Measurements from ENCODE around the gene TSPAN31. TPM values are rescaled to one million over a fixed set of nuclear protein-coding genes. Genes with fewer than 3 reads are reported as not detected.
"Not testable (repeated sequence)": the region's sequence is repeated elsewhere in the genome, so short reads cannot be mapped to it uniquely, and the experiment has no call there.

Gene TSPAN31
- total RNA-seq, 2 experiments from 2014 or later = 19.6 to 23.2 TPM

DNA sequence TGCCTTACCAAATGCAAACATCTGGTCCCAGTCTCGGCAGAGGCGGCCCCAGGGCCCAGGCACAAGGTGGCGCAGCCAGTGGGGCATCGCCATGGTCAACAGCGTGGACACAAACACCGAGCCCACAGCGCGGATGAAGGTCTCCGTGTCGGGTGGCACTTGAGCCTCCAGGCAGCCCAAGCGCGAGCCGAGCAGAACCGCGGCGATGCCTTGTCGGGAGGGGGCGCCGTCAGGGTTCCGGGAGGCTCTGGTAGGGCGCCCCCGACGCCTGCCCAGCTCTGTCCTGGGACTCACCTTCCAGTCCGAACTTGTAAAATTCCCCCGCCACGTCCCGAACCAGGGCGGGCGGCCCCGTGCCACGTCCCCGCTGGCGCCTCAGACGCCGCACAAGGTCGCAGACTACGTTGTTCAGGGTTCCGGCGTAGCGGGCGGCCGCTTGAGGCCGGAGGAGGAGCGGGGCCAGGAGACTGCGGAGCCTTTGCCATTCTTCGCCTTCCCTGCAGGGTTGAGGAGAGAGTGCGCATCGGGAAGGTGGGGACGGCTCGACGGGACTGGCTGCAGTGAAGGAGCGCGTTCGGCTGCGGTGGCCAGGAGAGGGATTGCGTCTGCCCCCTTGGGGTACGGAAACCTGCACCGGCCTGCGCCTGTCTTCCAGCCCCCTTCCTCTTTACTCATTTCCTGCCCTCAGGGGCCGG is 20.3 kb downstream of the TSPAN31 start:
- peaks cover 18% of the 10 kb centered on the region for H3K4me1 Mint-ChIP-seq
- peak overlapping the region; percentile 89 for H3K4me3 Mint-ChIP-seq
- H3K27me3 Mint-ChIP-seq = peaks cover 11% of the 10 kb centered on the region
- peak; percentile 82 for ATAC-seq (ENCODE audit: low read depth)
- H3K9me3 Mint-ChIP-seq = no peaks in the 10 kb centered on the region
- peaks cover 7% of the 10 kb centered on the region for H3K36me3 Mint-ChIP-seq
- POLR2A ChIA-PET = interaction anchor here (0.7 to 4.3 kb wide), 2 partner anchors 9 to 71 kb away, joined by 4 to 20 read pairs; partner anchors contain the start of gene MARCHF9
- H3K27ac Mint-ChIP-seq = peak overlapping the region; percentile 28
- peak; percentile 74 for DNase-seq

DNA sequence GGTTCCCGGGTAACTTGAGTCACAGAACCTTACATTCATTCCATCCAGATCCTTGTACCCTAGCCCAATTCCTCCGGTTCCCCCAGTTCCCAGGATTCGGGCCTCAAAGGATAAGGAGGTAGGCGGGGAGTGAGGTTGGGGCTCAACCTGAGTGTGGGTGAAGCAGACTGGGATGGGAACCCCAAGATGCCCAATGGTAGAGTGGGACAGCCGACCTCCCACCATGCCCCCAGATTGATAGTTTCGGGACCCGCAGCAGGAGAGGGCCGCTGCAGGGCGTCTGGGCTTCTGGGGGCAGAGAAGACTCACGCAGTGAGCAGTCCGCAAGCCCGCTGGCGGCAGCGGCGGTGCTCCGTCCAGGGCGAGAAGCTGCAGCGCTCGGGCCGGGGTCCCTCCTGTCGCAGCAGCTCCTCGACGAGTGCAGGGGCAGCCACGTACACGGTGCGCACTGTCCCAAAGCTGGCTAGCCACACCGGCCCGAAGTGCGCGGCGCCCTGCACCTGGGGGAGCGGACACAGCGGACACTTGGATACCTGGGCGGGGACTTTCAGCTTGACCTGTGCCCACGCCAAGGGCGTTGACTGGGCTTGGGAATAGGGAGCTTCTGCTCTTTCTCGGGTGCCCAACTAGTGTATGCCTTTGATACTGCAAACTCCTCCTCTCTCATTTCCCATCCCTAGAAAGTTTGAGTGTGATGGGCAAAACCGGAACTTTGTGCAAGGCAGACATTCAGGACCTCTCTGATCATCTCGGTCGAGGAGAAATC is 21.0 kb downstream of the TSPAN31 start:
- H3K27ac Mint-ChIP-seq = no peak overlapping the region
- H3K4me1 Mint-ChIP-seq = peaks cover 18% of the 10 kb centered on the region
- H3K27me3 Mint-ChIP-seq = peaks cover 11% of the 10 kb centered on the region
- ATAC-seq (ENCODE audit: low read depth) (peak; percentile 20), DNase-seq (peak; percentile 44)
- H3K36me3 Mint-ChIP-seq = peaks cover 7% of the 10 kb centered on the region
- peak overlapping the region; percentile 89 for H3K4me3 Mint-ChIP-seq
- POLR2A ChIA-PET = interaction anchor here (0.7 to 4.3 kb wide), 3 partner anchors 9 to 70 kb away, joined by 4 to 20 read pairs (median 4); partner anchors contain the start of gene MARCHF9
- H3K9me3 Mint-ChIP-seq = no peaks in the 10 kb centered on the region

DNA sequence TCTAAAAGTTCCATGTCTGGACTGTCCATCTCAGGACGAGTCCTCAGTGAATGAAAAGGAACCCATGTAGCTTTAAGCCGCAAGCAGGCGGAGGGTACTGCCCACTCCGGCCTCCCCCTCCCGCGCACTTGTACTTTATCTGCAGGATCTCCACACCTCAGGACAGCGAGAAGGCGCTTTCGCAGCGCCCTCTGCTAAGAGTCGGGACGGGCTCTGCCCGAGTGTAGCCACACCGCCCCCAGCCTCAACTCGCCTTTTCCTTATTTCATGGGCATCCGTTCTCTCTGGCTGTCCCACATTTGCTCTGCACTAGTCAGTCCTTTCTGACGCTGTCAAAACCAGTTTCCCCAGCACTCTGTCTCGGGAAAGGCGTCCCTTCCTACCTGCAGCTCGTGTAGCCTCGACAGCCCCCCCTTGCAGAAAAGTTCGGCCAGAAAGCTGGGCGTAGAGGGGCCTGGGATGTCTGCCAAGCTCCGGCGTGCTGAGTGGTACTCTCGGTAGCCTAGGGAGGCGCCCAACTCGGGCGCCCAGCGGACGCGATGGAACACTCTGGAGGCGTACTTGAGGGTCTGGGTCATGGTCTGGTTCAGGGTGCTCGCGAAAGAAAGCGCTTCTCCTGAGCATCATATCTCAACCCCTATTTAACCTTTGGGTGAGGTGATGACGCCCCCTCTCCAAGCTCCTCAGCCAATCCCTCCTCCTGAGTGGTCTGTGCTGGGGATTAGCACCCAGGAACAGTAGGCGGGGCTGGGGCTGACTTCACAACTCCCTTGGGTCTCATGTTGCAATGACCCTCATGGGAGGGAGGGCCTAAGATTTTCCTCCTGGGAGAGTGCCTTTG is 21.8 kb downstream of the TSPAN31 start, which contains the start of gene CYP27B1:
Gene CYP27B1, minus strand, starts transcription at position 615 of the 841 bp plus-strand sequence. Its CDS starts 37 bp downstream, at position 578.
- Mint-ChIP-seq H3K27ac (no peak within 1 kb of the TSS), H3K4me3 (peak within 1 kb of the TSS; percentile 89), H3K9me3 (no peaks in the 10 kb centered on the region), H3K4me1 (peaks cover 23% of the 10 kb centered on the region), H3K36me3 (peaks cover 7% of the 10 kb centered on the region), H3K27me3 (peaks cover 11% of the 10 kb centered on the region)
- no peak for DNase-seq
- no peak for ATAC-seq (ENCODE audit: low read depth)
- POLR2A ChIA-PET = interaction anchor here (1.5 to 4.3 kb wide), 4 partner anchors 10 to 25 kb away, joined by 3 to 20 read pairs (median 4); partner anchors contain the start of gene MARCHF9

DNA sequence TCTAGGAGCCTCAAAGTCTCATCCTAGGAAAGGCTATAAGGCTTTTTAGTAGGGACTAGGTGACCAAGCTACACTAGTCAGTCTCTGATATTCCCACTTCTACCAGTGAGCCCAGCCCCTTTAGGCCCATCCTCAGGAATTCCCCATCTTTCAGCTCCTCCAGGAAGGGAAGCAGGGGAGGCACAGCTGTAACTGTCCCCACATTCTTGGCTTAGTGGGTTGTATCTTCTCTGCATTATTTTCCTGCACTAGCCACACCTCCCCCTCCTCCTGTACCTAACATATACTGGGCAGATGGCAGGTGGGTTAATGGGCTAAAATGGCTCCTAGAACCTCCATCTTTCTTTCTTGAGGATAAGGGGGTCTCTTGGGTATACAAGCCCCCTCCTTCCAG is 22.5 kb downstream of the TSPAN31 start:
- Mint-ChIP-seq H3K27me3 (peaks cover 11% of the 10 kb centered on the region), H3K9me3 (no peaks in the 10 kb centered on the region), H3K36me3 (peaks cover 7% of the 10 kb centered on the region), H3K4me1 (peaks cover 26% of the 10 kb centered on the region), H3K27ac (no peak overlapping the region), H3K4me3 (no peak overlapping the region)
- ATAC-seq (ENCODE audit: low read depth) (no peak), DNase-seq (no peak)
- POLR2A ChIA-PET = interaction anchor here (1.5 to 4.3 kb wide), 3 partner anchors 11 to 26 kb away, joined by 3 to 20 read pairs (median 5); partner anchors contain the start of gene MARCHF9

DNA sequence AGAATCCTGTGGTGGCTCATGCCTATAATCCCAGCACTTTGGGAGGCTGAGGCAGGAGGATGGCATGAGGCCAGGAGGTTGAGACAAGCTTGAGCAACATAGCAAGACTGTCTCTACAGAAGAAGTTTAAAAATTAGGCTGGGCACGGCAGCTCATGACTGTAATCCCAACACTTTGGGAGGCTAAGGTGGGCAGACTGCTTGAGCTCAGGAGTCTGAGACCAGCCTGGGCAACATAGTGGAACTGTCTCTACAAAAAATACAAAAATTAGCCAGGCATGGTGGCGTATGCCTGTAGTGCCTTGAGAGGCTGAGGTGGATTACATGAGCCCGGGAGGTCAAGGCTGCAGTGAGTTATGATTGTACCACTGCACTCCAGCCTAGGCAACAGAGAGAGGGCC is 23.0 kb downstream of the TSPAN31 start:
- no peak overlapping the region for H3K27ac Mint-ChIP-seq
- DNase-seq (no peak), ATAC-seq (ENCODE audit: low read depth) (no peak)
- peaks cover 11% of the 10 kb centered on the region for H3K27me3 Mint-ChIP-seq
- no peaks in the 10 kb centered on the region for H3K9me3 Mint-ChIP-seq
- POLR2A ChIA-PET = interaction anchor here (1.5 to 4.3 kb wide), 3 partner anchors 11 to 27 kb away, joined by 3 to 20 read pairs (median 5); partner anchors contain the start of gene MARCHF9
- H3K4me1 Mint-ChIP-seq = peaks cover 27% of the 10 kb centered on the region
- H3K36me3 Mint-ChIP-seq = peaks cover 7% of the 10 kb centered on the region
- no peak overlapping the region for H3K4me3 Mint-ChIP-seq

- DNase-seq (no peak), ATAC-seq (ENCODE audit: low read depth) (no peak)
- Mint-ChIP-seq H3K36me3 (peaks cover 4% of the 10 kb centered on the region), H3K9me3 (no peaks in the 10 kb centered on the region), H3K4me1 (peaks cover 24% of the 10 kb centered on the region), H3K27me3 (peaks cover 10% of the 10 kb centered on the region), H3K4me3 (no peak overlapping the region), H3K27ac (no peak overlapping the region)
- POLR2A ChIA-PET = no interaction called here
Observed at GRCh38 chr12:57769594-57769993, 24.8 kb downstream of the TSPAN31 start.

DNA sequence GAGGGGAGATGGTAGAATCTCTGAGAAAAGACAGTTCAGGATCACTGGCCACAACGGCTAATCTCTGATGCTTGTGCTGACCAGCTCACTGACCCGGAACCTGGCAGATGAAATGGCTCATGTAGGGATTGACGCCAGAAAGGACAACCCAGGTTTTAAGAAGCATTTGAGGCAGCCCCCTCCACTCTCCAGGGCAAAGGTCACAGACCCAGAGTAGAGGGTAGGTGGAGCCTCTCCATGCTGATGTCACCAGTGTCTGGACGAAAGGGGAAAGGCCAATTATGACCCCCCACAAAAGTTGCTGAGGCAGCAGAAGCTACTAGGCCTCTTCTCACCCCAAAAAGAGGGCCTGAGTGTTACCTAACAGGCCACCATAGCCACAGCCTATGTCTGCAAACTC is 25.9 kb downstream of the TSPAN31 start:
- H3K4me3 Mint-ChIP-seq = no peak overlapping the region
- no peaks in the 10 kb centered on the region for H3K9me3 Mint-ChIP-seq
- ATAC-seq (ENCODE audit: low read depth) (no peak), DNase-seq (no peak)
- POLR2A ChIA-PET = no interaction called here
- peaks cover 6% of the 10 kb centered on the region for H3K27me3 Mint-ChIP-seq
- peaks cover 21% of the 10 kb centered on the region for H3K4me1 Mint-ChIP-seq
- no peak overlapping the region for H3K27ac Mint-ChIP-seq
- H3K36me3 Mint-ChIP-seq = peaks cover 6% of the 10 kb centered on the region

- Mint-ChIP-seq H3K36me3 (peaks cover 7% of the 10 kb centered on the region), H3K4me1 (peaks cover 20% of the 10 kb centered on the region), H3K4me3 (peak overlapping the region; percentile 96), H3K27ac (peak overlapping the region; percentile 96), H3K9me3 (no peaks in the 10 kb centered on the region), H3K27me3 (peaks cover 4% of the 10 kb centered on the region)
- DNase-seq (no peak), ATAC-seq (ENCODE audit: low read depth) (peak; percentile 63)
- POLR2A ChIA-PET = interaction anchor here (0.9 to 1.9 kb wide), 4 partner anchors 11 to 75 kb away, joined by 4 to 29 read pairs (median 6); partner anchors contain the start of genes CTDSP2 and TSFM
Observed at GRCh38 chr12:57771236-57771872, 26.5 kb downstream of the TSPAN31 start.

- H3K27ac Mint-ChIP-seq = peak within 1 kb of the TSS; percentile 96
- ATAC-seq (ENCODE audit: low read depth) = peak; percentile 90
- no peaks in the 10 kb centered on the region for H3K9me3 Mint-ChIP-seq
- peak within 1 kb of the TSS; percentile 96 for H3K4me3 Mint-ChIP-seq
- H3K4me1 Mint-ChIP-seq = peaks cover 14% of the 10 kb centered on the region
- H3K27me3 Mint-ChIP-seq = no peaks in the 10 kb centered on the region
- DNase-seq = peak; percentile 87
- H3K36me3 Mint-ChIP-seq = peaks cover 7% of the 10 kb centered on the region
- POLR2A ChIA-PET = interaction anchor here (0.9 to 1.9 kb wide), 6 partner anchors 10 to 74 kb away, joined by 3 to 29 read pairs (median 6); partner anchors contain the start of genes CDK4, CTDSP2 and TSFM
Observed at GRCh38 chr12:57771873-57772428, 27.1 kb downstream of the TSPAN31 start, which contains the start of gene METTL1. METTL1 (minus strand) TSS chr12:57772105; CDS start chr12:57772083, 22 bp downstream.

- H3K27me3 Mint-ChIP-seq = no peaks in the 10 kb centered on the region
- peak within 1 kb of the TSS; percentile 96 for H3K4me3 Mint-ChIP-seq
- H3K36me3 Mint-ChIP-seq = peaks cover 7% of the 10 kb centered on the region
- no peaks in the 10 kb centered on the region for H3K9me3 Mint-ChIP-seq
- peaks cover 14% of the 10 kb centered on the region for H3K4me1 Mint-ChIP-seq
- POLR2A ChIA-PET = interaction anchor here (0.9 to 1.9 kb wide), 6 partner anchors 9 to 73 kb away, joined by 3 to 29 read pairs (median 6); partner anchors contain the start of genes CDK4, CTDSP2 and TSFM
- DNase-seq (peak; percentile 60), ATAC-seq (ENCODE audit: low read depth) (peak; percentile 38)
- H3K27ac Mint-ChIP-seq = peak within 1 kb of the TSS; percentile 96
Observed at GRCh38 chr12:57772429-57773322, 27.8 kb downstream of the TSPAN31 start, which contains the start of gene EEF1AKMT3. EEF1AKMT3 (plus strand) TSS chr12:57772614; CDS start chr12:57772725, 111 bp downstream.

DNA sequence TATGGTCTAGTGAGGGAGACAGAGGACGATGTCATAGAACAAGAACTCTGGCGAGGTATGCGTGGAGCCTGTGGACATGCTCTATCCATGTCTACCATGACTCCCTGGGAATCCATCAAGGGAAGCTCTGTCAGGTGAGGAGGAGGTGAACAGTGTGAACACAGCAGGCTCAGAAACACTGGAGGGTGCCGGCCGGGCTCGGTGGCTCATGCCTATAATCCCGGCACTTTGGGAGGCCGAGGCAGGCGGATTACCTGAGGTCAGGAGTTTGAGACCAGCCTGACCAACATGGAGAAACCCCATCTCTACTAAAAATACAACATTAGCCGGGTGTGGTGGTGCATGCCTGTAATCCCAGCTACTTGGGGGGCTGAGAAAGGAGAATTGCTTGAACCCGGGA is 29.8 kb downstream of the TSPAN31 start:
- POLR2A ChIA-PET = interaction anchor here (0.7 to 1.1 kb wide), 3 partner anchors 8 to 64 kb away, joined by 3 to 6 read pairs (median 3); partner anchors contain the start of gene TSFM

More for the DNA sequence above, 29.8 kb downstream of the TSPAN31 start:
- H3K4me3 Mint-ChIP-seq; H3K36me3 Mint-ChIP-seq; H3K27ac Mint-ChIP-seq; H3K9me3 Mint-ChIP-seq; DNase-seq; ATAC-seq (ENCODE audit: low read depth); H3K27me3 Mint-ChIP-seq: not testable (repeated sequence)
- H3K4me1 Mint-ChIP-seq = peaks cover 17% of the 10 kb centered on the region

Measured in activated naive CD8-positive, alpha-beta T cell treated with anti-CD3 and anti-CD28 coated beads, Interleukin-2, amount 10 ng/mL, durations not matched to agents 7 days and 5 days (primary cell).